Esophagus squamous epithelium (tissue), 5 donors: ENCODE results near the gene TTC13. TPM values are rescaled to one million over a fixed set of nuclear protein-coding genes. Genes with fewer than 3 reads are reported as not detected.

Experiments
- DNase-seq: peaks from one replicate; lab custom pipeline; 2025; lab: John Stamatoyannopoulos, UW
- H3K27ac ChIP-seq, 4 donors: fragments of 200-600 bp; sonication (generic); one replicate each; pipeline ENCODE4 v1.5.1; 2016 to 2019; ENCODE audit warnings: mild to moderate bottlenecking in 1 of 4
- H3K27me3 ChIP-seq, 4 donors: fragments of 200-600 bp; sonication (generic); 1 replicate in 3 of 4; 2 replicates in 1 of 4; pipeline versions ENCODE4 v1.5.1 to v1.6.0; 2017 to 2021; ENCODE audit warnings: antibody characterized with exemption in 1 of 4
- H3K36me3 ChIP-seq, 3 donors: fragments of 200-600 bp; sonication (generic); one replicate each; pipeline ENCODE4 v1.5.1; 2016 to 2019
- H3K4me1 ChIP-seq, 3 donors: fragments of 200-600 bp; sonication (generic); one replicate each; pipeline ENCODE4 v1.5.1; 2017 to 2019
- H3K4me3 ChIP-seq, 4 donors: fragments of 200-600 bp; sonication (generic); 1 replicate in 3 of 4; 2 replicates in 1 of 4; pipeline ENCODE4 v1.5.1; 2016 to 2019; ENCODE audit warnings: mild to moderate bottlenecking in 2 of 4, moderate library complexity in 1 of 4
- H3K9me3 ChIP-seq, 3 donors: fragments of 200-600 bp; sonication (generic); one replicate each; pipeline ENCODE4 v1.5.1; 2016 to 2019
- POLR2A ChIP-seq, 4 donors: fragments of 450-650 bp; IDR thresholded peaks; one replicate each; pipeline ENCODE4 v1.6.1; 2017; ENCODE audit warnings: antibody characterized with exemption in 4 of 4, mild to moderate bottlenecking in 4 of 4, moderate library complexity in 3 of 4
- WGBS, 2 donors: methylation state at CpG; one replicate each; pipeline ENCODE4 v1.1.5; 2018; 5-methylcytosine and 5-hydroxymethylcytosine counted together
- intact Hi-C: fragments of 100-400 bp; cut with DNase I; formaldehyde crosslinking; loops from one replicate; pipeline ENCODE4 v1.15.0; 2022
- small RNA-seq, 4 donors: library from RNA; depleted of rRNA; stranded (forward); fragments of <200 nt; gene quantifications; one replicate each; pipeline ENCODE3, GENCODE V24; 2016
- total RNA-seq, 4 donors: library from RNA; depleted of rRNA; stranded (reverse); fragments of >200 nt; gene quantifications; one replicate each; pipeline ENCODE4 v1.1.0, GENCODE V29; 2016
- TF ChIP-seq, protein P1 (sequence below), 6 experiments: fragments of 450-650 bp in 4 of 6; fragments of 200-600 bp in 2 of 6; sonication (generic) in 2 of 6; IDR thresholded peaks; one replicate each; pipeline ENCODE4 v1.5.1; 2016 to 2019; ENCODE audit warnings: antibody characterized with exemption in 6 of 6, mild to moderate bottlenecking in 4 of 6, moderate library complexity in 4 of 6
- donor health status: DM: yes; HTN: yes; CAD: no.

The TTC13 gene
- total RNA-seq, 4 donors from 2014 or later, result 7.7 to 18.0 (median 11.3) TPM

DNA sequence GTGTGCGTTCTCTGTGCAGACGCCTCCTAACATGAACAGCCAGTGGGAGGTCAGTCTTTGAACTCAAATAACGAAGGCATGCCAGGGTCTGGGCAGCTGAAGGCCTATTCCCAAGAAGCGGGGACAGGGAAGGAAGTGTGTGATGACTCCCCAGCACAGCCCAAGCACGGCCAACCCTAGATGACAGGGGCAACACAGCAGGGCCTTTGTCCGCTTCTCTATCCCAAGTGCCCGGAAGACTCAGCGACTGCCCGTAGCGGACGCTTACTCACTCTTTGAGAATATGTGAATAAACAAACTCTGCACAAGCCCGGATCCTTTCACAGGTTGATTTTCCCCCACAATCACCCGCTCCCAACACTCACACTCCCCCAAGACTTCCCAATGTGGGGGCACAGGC is 121.6 kb downstream of the TTC13 start:
- intact Hi-C loops, result no loop called here
- 96 to 97% methylated on average over 7 to 10 of the region's 13 CpGs for WGBS, 2 donors
- Histone ChIP-seq H3K4me1 (peaks cover 0 to 34% (median 5%) of the 10 kb centered on the region in 3 donors), H3K27ac (peak overlapping the region in 2 of 4 donors; percentile 35 to 62), H3K9me3 (peaks cover 0 to 5% (median 0%) of the 10 kb centered on the region in 3 donors), H3K27me3 (no peaks in the 10 kb centered on the region), H3K36me3 (peaks cover 0 to 32% (median 0%) of the 10 kb centered on the region in 3 donors), H3K4me3 (no peak overlapping the region)
- no peak for DNase-seq
- no peak for TF ChIP-seq POLR2A (IDR thresholded peaks at IDR 0.05)
- TF ChIP-seq, protein P1, sequence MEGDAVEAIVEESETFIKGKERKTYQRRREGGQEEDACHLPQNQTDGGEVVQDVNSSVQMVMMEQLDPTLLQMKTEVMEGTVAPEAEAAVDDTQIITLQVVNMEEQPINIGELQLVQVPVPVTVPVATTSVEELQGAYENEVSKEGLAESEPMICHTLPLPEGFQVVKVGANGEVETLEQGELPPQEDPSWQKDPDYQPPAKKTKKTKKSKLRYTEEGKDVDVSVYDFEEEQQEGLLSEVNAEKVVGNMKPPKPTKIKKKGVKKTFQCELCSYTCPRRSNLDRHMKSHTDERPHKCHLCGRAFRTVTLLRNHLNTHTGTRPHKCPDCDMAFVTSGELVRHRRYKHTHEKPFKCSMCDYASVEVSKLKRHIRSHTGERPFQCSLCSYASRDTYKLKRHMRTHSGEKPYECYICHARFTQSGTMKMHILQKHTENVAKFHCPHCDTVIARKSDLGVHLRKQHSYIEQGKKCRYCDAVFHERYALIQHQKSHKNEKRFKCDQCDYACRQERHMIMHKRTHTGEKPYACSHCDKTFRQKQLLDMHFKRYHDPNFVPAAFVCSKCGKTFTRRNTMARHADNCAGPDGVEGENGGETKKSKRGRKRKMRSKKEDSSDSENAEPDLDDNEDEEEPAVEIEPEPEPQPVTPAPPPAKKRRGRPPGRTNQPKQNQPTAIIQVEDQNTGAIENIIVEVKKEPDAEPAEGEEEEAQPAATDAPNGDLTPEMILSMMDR (IDR thresholded peaks at IDR 0.05), result no peak

Small RNA genes within 50 kb of the gene (small RNA-seq; reads per million reads assigned to genes)
- 0 reads per million in 4 donors for gene RN7SL837P

Other genes with a start within 250 kb of the TTC13 start
- under 1 TPM in 1 of 4 donors, not detected in 3; 0.38 TPM for gene CAPN9, start 231.5 kb downstream of the TTC13 start, total RNA-seq
- gene C1orf198, start 110.3 kb downstream of the TTC13 start, total RNA-seq, result 10 to 100 TPM; 18.5 to 28.8 (median 21.6) TPM
- 10 to 100 TPM; 12.5 to 24.7 (median 23.0) TPM for gene ARV1, start 233 bp upstream of the TTC13 start, total RNA-seq
- gene FAM89A, start 61.4 kb upstream of the TTC13 start, total RNA-seq, result 10 to 100 TPM in 3 of 4 donors, 1 to 10 TPM in 1; 5.0 to 24.8 (median 17.1) TPM
- gene TRIM67, start 183.2 kb upstream of the TTC13 start, total RNA-seq, result not detected